GM23338 (cell line): ENCODE data around the gene FCRLA. TPM values are rescaled to one million over a fixed set of nuclear protein-coding genes. Genes with fewer than 3 reads are reported as not detected.

Source experiments
- ATAC-seq: fragments of 200-7000 bp; cut with Tn5 transposase; 3 replicates; pipeline ENCODE4 v1.9.1; 2020
- DNase-seq: peaks from one replicate; pipeline ENCODE4 v3.0.0-alpha.2; 2015; ENCODE audit warnings: low spot score
- H2AFZ ChIP-seq: fragments of 200-600 bp; sonication (generic); 2 replicates; pipeline ENCODE4 v1.8.0; 2016; ENCODE audit warnings: antibody characterized with exemption, mild to moderate bottlenecking, moderate library complexity
- H3F3A ChIP-seq: fragments of 200-600 bp; sonication (generic); replicated peaks from 2 replicates; pipeline ENCODE4 v1.8.0; 2017; ENCODE audit warnings: antibody characterized with exemption, mixed run types, low read depth
- H3K27ac ChIP-seq: fragments of 200-600 bp; sonication (generic); 2 replicates; pipeline ENCODE4 v1.6.1; 2016; ENCODE audit warnings: low read depth
- H3K27me3 ChIP-seq: fragments of 200-600 bp; sonication (generic); 2 replicates; pipeline ENCODE4 v1.8.0; 2016; ENCODE audit warnings: mild to moderate bottlenecking, mixed run types, moderate library complexity; ENCODE audit not compliant: insufficient read depth
- H3K36me3 ChIP-seq: fragments of 200-600 bp; sonication (generic); 2 replicates; pipeline ENCODE4 v1.8.0; 2016; ENCODE audit warnings: mild to moderate bottlenecking; ENCODE audit not compliant: insufficient read depth
- H3K4me1 ChIP-seq: fragments of 200-600 bp; sonication (generic); 2 replicates; pipeline ENCODE4 v1.8.0; 2016; ENCODE audit warnings: mild to moderate bottlenecking, moderate library complexity; ENCODE audit not compliant: insufficient read depth
- H3K4me2 ChIP-seq: fragments of 200-600 bp; sonication (generic); 2 replicates; pipeline ENCODE4 v1.7.1; 2017; ENCODE audit warnings: mixed run types
- H3K4me3 ChIP-seq: fragments of 200-600 bp; sonication (generic); 2 replicates; pipeline ENCODE4 v1.6.1; 2016; ENCODE audit warnings: mixed run types
- H3K79me2 ChIP-seq: fragments of 200-600 bp; sonication (generic); replicated peaks from 2 replicates; pipeline ENCODE4 v1.8.0; 2017; ENCODE audit warnings: mild to moderate bottlenecking; ENCODE audit not compliant: insufficient read depth
- H3K9me2 ChIP-seq: fragments of 200-600 bp; sonication (generic); 2 replicates; pipeline ENCODE4 v1.8.0; 2017; ENCODE audit not compliant: insufficient read depth
- H4K20me1 ChIP-seq: fragments of 200-600 bp; sonication (generic); replicated peaks from 2 replicates; pipeline ENCODE4 v1.8.0; 2017; ENCODE audit warnings: mild to moderate bottlenecking; ENCODE audit not compliant: insufficient read depth
- H3K27ac Mint-ChIP-seq: 2 replicates; pipeline ENCODE4 v1.8.0; 2020; ENCODE audit warnings: inconsistent platforms, mild to moderate bottlenecking, moderate library complexity, mixed read lengths
- H3K27me3 Mint-ChIP-seq: 3 replicates; pipeline ENCODE4 v1.8.0; 2022; ENCODE audit warnings: low read depth, mild to moderate bottlenecking, moderate library complexity, mixed read lengths, inconsistent platforms; ENCODE audit not compliant: insufficient read depth, poor library complexity
- H3K36me3 Mint-ChIP-seq: 3 replicates; pipeline ENCODE4 v1.8.0; 2021; ENCODE audit warnings: low read depth, mild to moderate bottlenecking, inconsistent platforms, moderate library complexity, mixed read lengths
- H3K4me1 Mint-ChIP-seq: 3 replicates; pipeline ENCODE4 v1.8.0; 2020; ENCODE audit warnings: mild to moderate bottlenecking, inconsistent platforms, mixed read lengths
- H3K4me3 Mint-ChIP-seq: 3 replicates; pipeline ENCODE4 v1.8.0; 2021; ENCODE audit warnings: moderate library complexity, mild to moderate bottlenecking, inconsistent platforms, mixed read lengths
- H3K9me3 Mint-ChIP-seq: 3 replicates; pipeline ENCODE4 v1.8.0; 2020; ENCODE audit warnings: moderate library complexity, mild to moderate bottlenecking, inconsistent platforms, mixed read lengths
- CREB1 ChIP-seq: fragments of 250-450 bp; sonication (Bioruptor Pico); IDR thresholded peaks from 2 replicates; pipeline ENCODE4 v1.5.0; 2020; ENCODE audit warnings: low read depth, mild to moderate bottlenecking, moderate library complexity
- CTCF ChIP-seq, 2 experiments: fragments of 200-600 bp in 1 of 2; sonication (generic) in 1 of 2; conservative IDR thresholded peaks; 2 replicates each; pipeline versions ENCODE4 v1.5.1 to v1.6.1; 2016 to 2017; ENCODE audit warnings: antibody characterized with exemption in 2 of 2, low read depth in 2 of 2, mild to moderate bottlenecking in 2 of 2, moderate library complexity in 1 of 2
- ETS1 ChIP-seq: IDR thresholded peaks from 2 replicates; pipeline ENCODE4 v1.6.1; 2016; ENCODE audit warnings: antibody characterized with exemption
- EZH2 ChIP-seq: fragments of 200-600 bp; sonication (generic); IDR thresholded peaks from one replicate; pipeline ENCODE4 v1.8.0; 2017; ENCODE audit warnings: antibody characterized with exemption, mild to moderate bottlenecking, low read depth; ENCODE audit not compliant: unreplicated experiment
- EZH2phosphoT487 ChIP-seq: fragments of 200-600 bp; sonication (generic); IDR thresholded peaks from one replicate; pipeline ENCODE4 v1.8.1; 2018; ENCODE audit warnings: antibody characterized with exemption; ENCODE audit not compliant: unreplicated experiment
- JUNB ChIP-seq: IDR thresholded peaks from one replicate; pipeline ENCODE4 v1.6.1; 2016; ENCODE audit warnings: antibody characterized with exemption; ENCODE audit not compliant: unreplicated experiment
- NANOG ChIP-seq: IDR thresholded peaks from 2 replicates; pipeline ENCODE4 v1.6.1; 2016; ENCODE audit warnings: antibody characterized with exemption, borderline replicate concordance
- STAT1 ChIP-seq: IDR thresholded peaks from one replicate; pipeline ENCODE4 v1.6.1; 2016; ENCODE audit warnings: antibody characterized with exemption; ENCODE audit not compliant: unreplicated experiment
- ZNF114 ChIP-seq: fragments of 250-450 bp; sonication (Bioruptor Pico); IDR thresholded peaks from 2 replicates; pipeline ENCODE4 v1.5.0; 2020; ENCODE audit warnings: mild to moderate bottlenecking, moderate library complexity
- ZNF331 ChIP-seq: fragments of 250-450 bp; sonication (Bioruptor Pico); IDR thresholded peaks from 2 replicates; pipeline ENCODE4 v1.5.0; 2020; ENCODE audit warnings: low read depth, mild to moderate bottlenecking, moderate library complexity
- ZNF462 ChIP-seq: fragments of 250-450 bp; sonication (Bioruptor Pico); IDR thresholded peaks from 2 replicates; pipeline ENCODE4 v1.5.0; 2020; ENCODE audit warnings: mild to moderate bottlenecking, moderate library complexity
- polyA plus RNA-seq: library from polyadenylated mRNA; unstranded; fragments of >200 nt; fragmentation: Nextera tagmentation; extraction: Ambion mirVana; gene quantifications from 2 replicates; pipeline ENCODE4 v1.2.1, GENCODE V29; 2016
- total RNA-seq: library from RNA; depleted of rRNA; stranded (reverse); fragments of >200 nt; shearing (Covaris generic); gene quantifications from 2 replicates; pipeline ENCODE4 v1.2.3, GENCODE V29; 2014

Gene FCRLA
- total and polyA plus RNA-seq, 2 experiments from 2014 or later = 0.24 TPM; not detected in 1

GRCh38 chr1:161733526-161733925 lies 26.5 kb downstream of the FCRLA start (continued):
- TF ChIP-seq CTCF (conservative IDR thresholded peaks at IDR 0.05; ENCODE audit: low read depth in 2 of 2) = no peak

GRCh38 chr1:161735837-161736236 lies 28.8 kb downstream of the FCRLA start:
- Mint-ChIP-seq H3K27me3 (peaks cover 1% of the 10 kb centered on the region), H3K36me3 (no peaks in the 10 kb centered on the region), H3K4me1 (peaks cover 44% of the 10 kb centered on the region), H3K4me3 (no peak overlapping the region), H3K9me3 (no peaks in the 10 kb centered on the region), H3K27ac (no peak overlapping the region; the same call in 1 of the 2 replicates)
- H3K27ac ChIP-seq = no peak overlapping the region
- no peak overlapping the region for H3K4me3 ChIP-seq
- no peaks in the 10 kb centered on the region for H4K20me1 ChIP-seq
- H2AFZ ChIP-seq = no peak overlapping the region
- H3F3A ChIP-seq = no peaks in the 10 kb centered on the region
- no peaks in the 10 kb centered on the region for H3K79me2 ChIP-seq
- peaks cover 29% of the 10 kb centered on the region for H3K4me1 ChIP-seq
- peak overlapping the region; percentile 14; the same call in 1 of the 2 replicates for H3K4me2 ChIP-seq
- H3K27me3 ChIP-seq = no peaks in the 10 kb centered on the region
- ATAC-seq = no peak
- H3K36me3 ChIP-seq = no peaks in the 10 kb centered on the region
- DNase-seq = no peak
- H3K9me2 ChIP-seq = no peaks in the 10 kb centered on the region
- TF ChIP-seq CTCF (conservative IDR thresholded peaks at IDR 0.05; ENCODE audit: low read depth in 2 of 2) = no peak
- TF ChIP-seq NANOG = no peak
- TF ChIP-seq ZNF331 (CRISPR knock-in tag) = no peak
- TF ChIP-seq EZH2 = no peak
- no peak for TF ChIP-seq CREB1 (CRISPR knock-in tag)
- TF ChIP-seq STAT1 = no peak
- no peak for TF ChIP-seq ZNF462 (CRISPR knock-in tag)
- TF ChIP-seq EZH2phosphoT487 = no peak
- TF ChIP-seq ZNF114 (CRISPR knock-in tag) = no peak
- TF ChIP-seq JUNB = no peak
- no peak for TF ChIP-seq ETS1
